Transverse colon (tissue), 3 donors: Measurements from ENCODE around the gene ARHGEF10L.
"Not testable (repeated sequence)": the region's sequence is repeated elsewhere in the genome, so short reads cannot be mapped to it uniquely, and the experiment has no call there.

Experiments
- EP300 ChIP-seq: sonication (generic); formaldehyde crosslinking; IDR thresholded peaks from one replicate; pipeline ENCODE4 v1.6.1; 2017; ENCODE audit warnings: antibody characterized with exemption, low read depth
- TF ChIP-seq, protein P1 (sequence below), 5 experiments: fragments of 200-600 bp in 3 of 5; fragments of 450-650 bp in 2 of 5; sonication (generic) in 3 of 5; IDR thresholded peaks; 1 replicate in 2 of 5; 2 replicates in 3 of 5; pipeline ENCODE4 v1.5.1; 2016 to 2017; ENCODE audit warnings: antibody characterized with exemption in 5 of 5, inconsistent platforms in 3 of 5, mild to moderate bottlenecking in 2 of 5, moderate library complexity in 1 of 5

DNA sequence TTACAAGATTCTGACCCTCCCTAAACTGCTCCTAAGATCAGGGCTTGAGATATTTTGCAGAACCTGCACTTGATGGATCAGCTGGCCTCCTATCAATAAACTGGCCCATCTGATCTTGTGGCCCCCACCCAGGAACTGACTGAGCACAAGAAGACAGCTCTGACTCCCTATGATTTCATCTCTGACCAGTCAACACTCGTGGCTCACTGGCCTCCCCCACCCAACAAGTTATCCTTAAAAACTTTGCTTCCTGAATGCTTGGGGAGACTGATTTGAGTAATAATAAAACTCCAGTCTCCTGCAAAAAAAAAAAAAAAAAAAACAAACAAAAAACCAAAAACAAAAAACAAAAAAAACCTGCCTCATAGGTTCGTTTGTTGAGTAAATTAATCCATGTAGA is 206.8 kb downstream of the ARHGEF10L start:
- not testable (repeated sequence) for TF ChIP-seq EP300
- TF ChIP-seq, protein P1, sequence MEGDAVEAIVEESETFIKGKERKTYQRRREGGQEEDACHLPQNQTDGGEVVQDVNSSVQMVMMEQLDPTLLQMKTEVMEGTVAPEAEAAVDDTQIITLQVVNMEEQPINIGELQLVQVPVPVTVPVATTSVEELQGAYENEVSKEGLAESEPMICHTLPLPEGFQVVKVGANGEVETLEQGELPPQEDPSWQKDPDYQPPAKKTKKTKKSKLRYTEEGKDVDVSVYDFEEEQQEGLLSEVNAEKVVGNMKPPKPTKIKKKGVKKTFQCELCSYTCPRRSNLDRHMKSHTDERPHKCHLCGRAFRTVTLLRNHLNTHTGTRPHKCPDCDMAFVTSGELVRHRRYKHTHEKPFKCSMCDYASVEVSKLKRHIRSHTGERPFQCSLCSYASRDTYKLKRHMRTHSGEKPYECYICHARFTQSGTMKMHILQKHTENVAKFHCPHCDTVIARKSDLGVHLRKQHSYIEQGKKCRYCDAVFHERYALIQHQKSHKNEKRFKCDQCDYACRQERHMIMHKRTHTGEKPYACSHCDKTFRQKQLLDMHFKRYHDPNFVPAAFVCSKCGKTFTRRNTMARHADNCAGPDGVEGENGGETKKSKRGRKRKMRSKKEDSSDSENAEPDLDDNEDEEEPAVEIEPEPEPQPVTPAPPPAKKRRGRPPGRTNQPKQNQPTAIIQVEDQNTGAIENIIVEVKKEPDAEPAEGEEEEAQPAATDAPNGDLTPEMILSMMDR (IDR thresholded peaks at IDR 0.05): not testable (repeated sequence)
